Adrenal gland (tissue), 5 donors: ENCODE data around the gene RAVER1.

ENCODE experiments used
- CTCF ChIP-seq, 6 experiments: fragments of 450-650 bp in 4 of 6; fragments of 200-600 bp in 2 of 6; sonication (generic) in 1 of 6; IDR thresholded peaks; 1 replicate in 5 of 6; 2 replicates in 1 of 6; pipeline versions ENCODE4 v1.5.1 to v1.8.0; 2016 to 2021; ENCODE audit warnings: antibody characterized with exemption in 6 of 6, mild to moderate bottlenecking in 2 of 6, moderate library complexity in 1 of 6
- POLR2A ChIP-seq, 2 donors: fragments of 450-650 bp; IDR thresholded peaks; one replicate each; pipeline ENCODE4 v1.6.1; 2017; ENCODE audit warnings: antibody characterized with exemption in 2 of 2, mild to moderate bottlenecking in 2 of 2, moderate library complexity in 1 of 2
- donor health status: DM: no; HTN: no; CAD: no.

GRCh38 chr19:10277795-10278589 lies 55.3 kb downstream of the RAVER1 start:
- TF ChIP-seq POLR2A (IDR thresholded peaks at IDR 0.05), result no peak
- TF ChIP-seq CTCF (IDR thresholded peaks at IDR 0.05), result no peak
